Dedifferentiated amniotic fluid mesenchymal stem cell (primary cell): ENCODE results near the gene MED9.

Experiments used
- DNase-seq: peaks from one replicate; pipeline ENCODE4 v3.0.0-alpha.2; 2016; ENCODE audit errors: extremely low spot score

Gene MED9

DNA sequence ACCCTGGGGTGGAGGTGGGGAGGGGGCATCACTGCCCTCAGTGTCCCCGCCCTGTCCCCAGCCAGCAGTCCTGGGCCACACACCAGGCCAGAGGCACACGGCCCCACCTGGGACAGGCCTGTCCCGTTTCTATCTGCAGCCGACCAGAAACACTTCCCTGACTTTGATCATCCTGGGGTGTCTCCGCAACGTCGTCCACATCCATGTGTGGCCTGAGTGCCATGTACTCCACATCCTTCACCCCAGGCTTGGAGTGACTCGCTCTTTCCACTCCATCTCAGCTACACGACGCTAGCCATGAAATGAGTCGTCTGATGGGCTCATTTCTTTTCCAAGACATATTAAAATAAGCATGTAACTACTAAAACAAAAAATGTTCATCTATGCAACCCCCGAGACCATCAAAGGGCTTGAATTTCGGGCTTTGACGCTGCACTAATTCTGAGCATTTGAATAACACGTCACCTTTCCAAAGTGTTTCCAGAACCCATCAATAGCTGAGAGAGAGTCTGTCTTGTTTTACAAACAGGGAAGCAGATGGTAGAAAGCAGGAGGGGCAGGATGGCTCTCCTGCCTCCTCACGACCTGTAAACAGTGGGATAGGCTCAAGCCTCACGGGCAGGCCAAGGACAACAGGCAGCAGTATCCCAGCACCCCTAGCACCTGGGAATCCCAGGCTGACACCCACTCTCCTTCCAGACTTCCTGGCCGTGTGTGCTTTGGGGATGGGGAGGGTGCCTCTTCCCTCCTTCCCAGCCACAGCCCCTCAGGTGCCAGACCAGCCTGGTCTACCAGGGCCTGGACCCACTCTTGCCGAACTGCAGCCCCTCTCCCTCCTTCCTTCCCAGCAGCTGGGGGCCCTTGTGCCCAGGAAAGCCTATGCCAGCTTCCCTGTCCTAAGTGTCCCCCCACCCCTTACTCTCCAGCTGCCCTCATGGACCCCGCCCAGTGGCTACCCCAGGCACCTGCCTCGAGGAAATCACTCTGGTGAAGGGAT, 39.4 kb downstream of the MED9 start:
- no peak for DNase-seq

GRCh38 chr17:17516941-17517720, 40.3 kb downstream of the MED9 start:
- no peak for DNase-seq

DNA sequence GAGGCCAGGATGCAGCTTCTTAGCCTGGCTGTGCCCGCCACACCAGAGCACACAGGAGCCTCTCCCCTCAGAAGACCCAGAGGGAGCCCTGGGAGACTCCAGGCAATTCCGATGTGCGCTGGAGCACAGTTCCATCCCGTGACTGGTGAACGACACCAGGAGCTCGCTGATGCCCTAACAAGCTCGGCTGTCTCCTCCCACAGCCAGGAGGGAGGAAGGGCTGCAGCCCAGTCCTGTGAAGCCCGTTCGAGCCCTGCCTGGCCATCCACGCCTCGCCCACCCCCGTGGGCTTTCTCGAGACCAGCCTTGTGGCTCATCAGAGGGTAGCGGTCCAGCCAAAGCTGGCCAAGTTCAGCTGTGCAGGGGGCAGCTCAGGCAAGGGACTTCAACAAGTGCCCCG, 41.2 kb downstream of the MED9 start:
- no peak for DNase-seq

GRCh38 chr17:17518951-17519350, 42.2 kb downstream of the MED9 start:
- DNase-seq, result no peak

GRCh38 chr17:17519886-17520285, 43.1 kb downstream of the MED9 start:
- DNase-seq, result no peak

DNA sequence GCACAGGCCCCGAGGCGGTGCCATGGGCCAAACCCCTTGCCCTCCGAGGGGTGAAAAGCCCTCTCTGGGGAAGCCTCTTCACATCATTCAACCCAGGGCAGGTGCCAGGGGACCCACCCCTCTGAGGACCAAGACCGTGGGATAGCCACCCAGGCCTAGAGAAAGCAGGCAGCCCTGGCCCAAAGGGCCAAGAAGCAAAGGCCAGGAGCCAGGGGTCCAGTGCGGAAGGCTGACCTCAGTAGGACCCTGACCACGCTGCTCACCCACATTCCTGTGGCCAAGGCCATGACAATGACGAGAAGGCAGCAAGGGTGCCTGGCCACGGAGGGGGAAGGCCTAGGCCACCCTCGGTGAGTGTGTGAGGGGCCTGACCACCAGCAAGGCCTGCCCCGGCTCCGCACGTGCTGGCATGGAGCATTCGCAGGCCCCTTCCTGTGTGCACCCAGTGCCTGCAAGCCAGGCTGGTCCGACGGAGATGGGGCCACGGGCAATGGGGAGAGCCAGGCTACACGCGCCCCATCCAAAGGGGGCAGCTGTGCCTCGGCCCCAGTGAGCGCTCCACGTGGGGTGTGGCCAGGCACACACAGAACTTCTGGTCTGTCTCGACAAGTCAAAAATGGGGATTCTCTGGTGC, 43.9 kb downstream of the MED9 start:
- DNase-seq, result no peak

GRCh38 chr17:17523001-17523730, 46.4 kb downstream of the MED9 start:
- DNase-seq, result no peak

DNA sequence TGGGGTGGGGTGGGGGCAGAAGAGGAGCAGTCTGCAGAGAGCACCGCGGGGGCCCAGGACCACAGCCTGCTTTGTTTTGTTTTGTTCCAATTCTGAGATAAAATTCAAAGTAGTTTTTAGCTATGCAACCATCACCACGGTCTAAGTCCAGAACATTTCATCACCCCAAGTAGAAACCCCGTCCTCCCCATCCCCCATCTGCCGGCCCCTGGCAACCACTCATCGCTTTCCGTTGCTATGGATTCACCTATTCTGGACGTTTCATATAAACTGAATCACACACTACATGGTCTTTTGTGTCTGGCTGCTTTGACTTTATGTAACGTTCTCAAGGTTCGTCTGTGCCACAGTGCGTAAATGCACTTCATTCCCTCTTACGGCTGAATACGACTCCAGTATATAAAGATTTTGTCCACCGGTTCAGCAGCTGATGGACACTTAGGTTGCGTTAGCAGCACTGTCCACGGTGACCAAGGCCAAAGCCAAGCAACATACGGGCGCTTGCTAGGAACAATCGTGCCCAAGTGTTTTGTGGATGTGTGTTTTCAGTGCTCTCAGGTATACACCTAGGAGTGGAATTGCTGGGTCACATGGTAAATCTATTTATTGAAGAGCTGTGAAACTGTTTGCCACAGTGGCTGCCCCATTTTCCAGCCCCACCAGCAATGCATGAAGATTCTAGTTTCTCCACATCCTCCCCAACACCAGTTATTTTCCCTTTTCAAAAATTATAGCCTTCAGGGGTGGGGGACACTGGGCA, 47.1 kb downstream of the MED9 start:
- DNase-seq, result no peak

- DNase-seq, result no peak
Observed at GRCh38 chr17:17525311-17525710, 48.5 kb downstream of the MED9 start.

DNA sequence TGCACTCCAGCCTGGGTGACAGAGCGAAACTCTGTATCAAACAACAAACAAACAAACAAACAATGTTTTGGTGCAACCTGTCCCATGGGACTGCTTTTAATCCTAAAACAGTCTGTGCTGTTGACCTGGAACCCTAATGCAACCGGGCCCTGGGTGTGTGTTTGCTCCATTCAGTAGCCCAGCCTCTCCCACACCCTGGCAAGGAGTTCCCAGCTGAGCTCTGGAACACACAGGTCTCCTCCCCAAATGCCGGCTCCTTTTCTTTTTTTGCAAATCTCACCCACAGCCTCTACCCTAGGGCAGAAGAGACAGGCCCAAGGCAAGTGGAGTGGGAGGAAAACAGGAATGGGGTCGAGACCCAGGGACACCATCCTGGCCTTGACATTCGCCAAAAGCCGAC, 49.2 kb downstream of the MED9 start:
- no peak for DNase-seq

DNA sequence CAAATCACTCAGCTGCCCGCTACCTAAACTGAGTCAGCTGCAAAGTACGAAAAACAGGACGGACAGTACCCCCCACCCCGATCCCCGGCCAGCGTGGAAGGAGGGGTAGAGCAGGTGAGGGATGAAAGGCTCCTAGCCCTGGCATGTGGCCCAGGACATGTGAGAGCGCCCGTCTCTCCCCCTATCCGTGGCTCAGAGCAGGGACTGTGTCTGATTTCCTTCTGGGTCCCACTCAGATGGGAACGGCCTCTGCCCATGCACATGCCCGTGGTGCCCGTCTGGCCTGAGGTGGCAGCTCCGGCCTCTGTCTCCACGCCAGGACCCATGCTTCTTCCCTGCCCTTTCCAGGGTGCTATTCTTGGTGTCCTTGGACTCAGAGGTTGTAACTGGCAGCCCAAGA, 49.6 kb downstream of the MED9 start:
- DNase-seq, result no peak

DNA sequence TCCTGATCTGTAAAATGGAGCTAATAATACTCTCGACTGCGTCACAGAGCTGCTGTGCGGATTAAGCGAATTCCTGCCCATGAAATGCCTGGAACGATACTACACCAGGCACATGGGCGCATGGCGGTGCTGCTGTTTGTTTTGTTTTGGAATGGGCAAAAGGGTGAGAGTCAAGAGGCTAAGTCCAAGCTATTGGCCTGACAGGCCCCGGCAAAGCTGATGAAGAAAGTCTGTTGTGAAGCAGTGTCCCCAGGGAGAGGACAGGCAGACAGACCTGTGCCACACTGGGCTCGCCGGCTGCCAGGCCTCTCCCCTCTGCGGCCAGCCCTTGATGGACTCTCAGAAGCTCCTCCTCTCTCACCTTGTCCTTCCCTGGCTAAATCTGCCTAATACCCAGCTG, 50.7 kb downstream of the MED9 start:
- no peak for DNase-seq

GRCh38 chr17:17527956-17528500, 51.2 kb downstream of the MED9 start:
- DNase-seq, result no peak

DNA sequence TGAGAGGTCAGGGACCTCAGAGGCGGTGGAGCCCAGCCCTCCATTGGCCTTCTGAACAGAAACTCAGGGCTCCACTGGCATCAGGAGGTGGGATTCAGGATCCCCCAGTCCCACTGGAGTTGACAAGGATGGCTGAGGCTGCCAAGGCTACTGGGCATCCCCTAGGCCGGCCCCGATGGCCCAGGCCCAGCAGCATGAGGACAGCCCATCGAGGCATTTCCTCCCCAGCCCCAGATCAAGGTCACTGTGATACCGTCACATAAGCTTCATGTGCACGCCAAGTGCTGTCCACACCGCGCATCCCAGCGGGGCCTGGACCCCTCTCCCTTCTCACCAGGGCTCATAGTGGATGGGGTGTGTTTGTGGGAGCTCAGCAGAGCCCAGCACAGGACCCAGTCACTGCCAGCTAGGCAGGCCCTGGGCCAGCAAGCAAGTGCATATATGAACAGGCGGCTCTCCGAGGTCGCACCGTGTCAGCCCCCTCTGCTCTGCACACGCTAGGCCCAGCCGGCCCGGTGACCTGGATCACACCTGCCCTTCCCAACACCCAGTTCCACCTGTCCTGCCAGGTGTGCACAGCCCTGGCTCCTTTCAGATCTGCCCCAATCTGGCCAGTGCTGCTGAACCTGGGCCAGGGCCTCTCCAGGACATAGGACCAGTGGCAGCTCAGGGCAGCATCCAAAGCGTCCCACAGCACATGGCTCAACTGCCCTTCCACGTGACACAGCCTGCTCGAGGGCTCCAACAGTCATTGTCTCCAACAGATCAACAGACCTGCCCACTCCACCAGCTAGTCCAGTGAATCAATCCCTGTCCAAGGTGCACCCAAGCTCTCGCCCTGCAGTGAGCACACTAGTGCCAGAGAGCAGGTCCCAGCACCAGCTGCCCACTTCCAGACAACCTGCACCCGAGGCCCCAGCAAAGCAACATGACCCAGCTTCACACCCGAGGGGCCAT, 52.2 kb downstream of the MED9 start:
- no peak for DNase-seq

GRCh38 chr17:17531156-17531555, 54.4 kb downstream of the MED9 start:
- no peak for DNase-seq

DNA sequence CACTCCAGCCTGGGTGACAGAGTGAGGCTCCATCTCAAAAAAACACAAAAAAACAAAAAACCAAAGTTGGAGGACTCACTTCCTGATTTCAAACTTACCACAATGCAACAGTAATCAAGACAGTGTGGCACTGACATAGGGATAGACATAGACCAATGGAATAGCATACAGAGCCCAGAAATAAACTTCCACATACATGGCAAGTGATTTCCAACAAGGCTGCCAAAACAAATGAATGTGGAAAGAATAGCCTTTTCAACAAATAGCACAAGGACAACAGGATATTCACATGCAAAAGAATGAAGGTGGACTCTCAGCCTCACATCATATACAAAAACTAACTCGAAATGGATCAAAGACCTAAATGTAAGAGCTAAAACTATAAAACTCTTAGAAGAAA, 56.2 kb downstream of the MED9 start:
- no peak for DNase-seq

DNA sequence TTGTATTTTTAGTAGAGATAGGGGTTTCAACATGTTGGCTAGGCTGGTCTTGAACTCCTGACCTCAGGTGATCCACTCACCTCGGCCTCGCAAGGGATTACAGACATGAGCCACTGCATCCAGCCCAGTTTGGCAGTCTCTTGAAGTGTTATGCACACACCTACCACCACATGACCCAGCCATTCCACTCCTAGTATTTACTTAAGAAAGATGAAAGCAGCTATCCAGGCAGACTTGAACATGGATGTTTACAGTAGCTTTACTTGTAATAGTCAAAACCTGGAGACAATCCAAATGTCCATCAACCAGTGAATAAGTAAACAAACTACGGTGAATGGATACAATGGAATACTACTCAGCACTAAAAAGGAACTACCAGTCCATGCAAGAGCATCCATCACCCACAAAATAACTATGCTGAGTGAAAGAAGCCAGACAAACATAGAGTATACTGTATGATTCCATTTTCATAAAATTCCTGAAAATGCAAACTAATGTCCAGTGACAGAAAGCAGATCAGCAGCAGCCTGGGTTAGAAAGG, 57.2 kb downstream of the MED9 start:
- DNase-seq, result no peak

DNA sequence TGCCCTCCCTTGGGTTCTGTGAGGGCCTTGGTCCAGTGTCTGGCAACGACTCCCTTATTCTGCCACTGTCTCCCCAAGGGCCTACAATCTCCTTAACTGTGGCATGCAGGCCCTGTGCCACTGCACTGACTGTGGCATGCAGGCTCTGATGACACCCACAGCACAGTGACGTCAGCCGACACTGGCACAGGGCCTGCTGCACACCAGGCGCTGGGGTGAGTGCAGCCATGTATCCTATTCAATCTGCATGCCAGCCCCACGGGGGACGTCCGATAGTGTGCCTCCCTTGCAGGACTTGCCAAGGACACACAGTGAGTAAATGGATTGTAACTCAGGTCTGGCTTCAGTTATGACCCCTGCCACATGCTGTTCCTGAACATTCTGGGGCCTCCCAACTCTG, 59.2 kb downstream of the MED9 start:
- no peak for DNase-seq

- no peak for DNase-seq
Observed at GRCh38 chr17:17536702-17537101, 59.9 kb downstream of the MED9 start.
